Activated CD4-positive, alpha-beta memory T cell treated with anti-CD3 and anti-CD28 coated beads for 36 hours (primary cell): ENCODE results near the gene CNOT1. TPM values are rescaled to one million over a fixed set of nuclear protein-coding genes. Genes with fewer than 3 reads are reported as not detected.
"Not testable (repeated sequence)": the region's sequence is repeated elsewhere in the genome, so short reads cannot be mapped to it uniquely, and the experiment has no call there.

Experiments
- CTCF ChIA-PET: fragments of 350-600 bp; sonication (Branson Sonifier 250); formaldehyde crosslinking; loops from one replicate; lab custom pipeline; 2021; ENCODE audit warnings: antibody characterized with exemption, inconsistent platforms; lab: Charles Lee
- POLR2A ChIA-PET: fragments of 350-600 bp; sonication (Branson Sonifier 250); formaldehyde crosslinking; loops from one replicate; lab custom pipeline; 2021; ENCODE audit warnings: antibody characterized with exemption; lab: Charles Lee
- DNase-seq: peaks from one replicate; pipeline ENCODE4 v3.0.0-alpha.2; 2020
- H3K27ac Mint-ChIP-seq: one replicate; pipeline ENCODE4 v1.8.0; 2021; ENCODE audit warnings: mixed read lengths
- H3K27me3 Mint-ChIP-seq: one replicate; pipeline ENCODE4 v1.8.0; 2021; ENCODE audit warnings: mixed read lengths
- H3K36me3 Mint-ChIP-seq: one replicate; pipeline ENCODE4 v1.8.0; 2021; ENCODE audit warnings: mixed read lengths
- H3K4me1 Mint-ChIP-seq: one replicate; pipeline ENCODE4 v1.8.0; 2021; ENCODE audit warnings: low read depth, mixed read lengths
- H3K4me3 Mint-ChIP-seq: one replicate; pipeline ENCODE4 v1.8.0; 2021; ENCODE audit warnings: mild to moderate bottlenecking, mixed read lengths
- H3K9me3 Mint-ChIP-seq: one replicate; pipeline ENCODE4 v1.8.0; 2021; ENCODE audit warnings: mixed read lengths
- intact Hi-C: fragments of 100-400 bp; cut with micrococcal nuclease; formaldehyde crosslinking; loops from one replicate; pipeline ENCODE4 v1.15.1; 2023
- total RNA-seq, 2 experiments: library from RNA; stranded (reverse); gene quantifications; one replicate each; pipeline ENCODE4 v1.2.3, GENCODE V29; 2021

Gene CNOT1
- 100 to 1,000 TPM; 230 to 242 TPM for total RNA-seq

GRCh38 chr16:58629733-58630640 is at the start of gene CNOT1:
Gene CNOT1, minus strand, starts transcription at chr16:58629826. Its CDS starts 30,489 bp downstream, at chr16:58599337.
- POLR2A ChIA-PET: interaction anchor here (1.2 to 1.4 kb wide), 2 partner anchors 55 to 70 kb away, joined by 3 to 4 read pairs; no protein-coding TSS in a partner anchor
- peak; percentile 99 for DNase-seq
- H3K27ac Mint-ChIP-seq: peak within 1 kb of the TSS; percentile 99
- H3K4me1 Mint-ChIP-seq: peaks cover 22% of the 10 kb centered on the region
- peak within 1 kb of the TSS; percentile 89 for H3K4me3 Mint-ChIP-seq
- peaks cover 15% of the 10 kb centered on the region for H3K36me3 Mint-ChIP-seq
- peaks cover 1% of the 10 kb centered on the region for H3K27me3 Mint-ChIP-seq
- CTCF ChIA-PET: interaction anchor here (0.8 kb wide), 1 partner anchor 31 kb away, joined by 3 read pairs; no protein-coding TSS in a partner anchor
- intact Hi-C loops: loop anchor here (1.0 kb wide), 9 partner anchors 15 to 630 kb away; partner anchors contain the start of genes CFAP20, GINS3, GOT2 and SETD6
- no peaks in the 10 kb centered on the region for H3K9me3 Mint-ChIP-seq

GRCh38 chr16:58678716-58679115 is 49.1 kb upstream of the CNOT1 start:
- intact Hi-C loops: no loop called here
- Mint-ChIP-seq H3K4me1 (peaks cover 6% of the 10 kb centered on the region), H3K27ac (no peak overlapping the region), H3K36me3 (peaks cover 11% of the 10 kb centered on the region), H3K4me3 (no peak overlapping the region), H3K9me3 (no peaks in the 10 kb centered on the region), H3K27me3 (no peaks in the 10 kb centered on the region)
- peak; percentile 27 for DNase-seq
- POLR2A ChIA-PET: no interaction called here
- CTCF ChIA-PET: interaction anchor here (1.0 to 1.6 kb wide), 2 partner anchors 73 to 78 kb away, joined by 3 to 14 read pairs; no protein-coding TSS in a partner anchor

GRCh38 chr16:58678269-58678668 is 48.6 kb upstream of the CNOT1 start:
- no peak overlapping the region for H3K4me3 Mint-ChIP-seq
- POLR2A ChIA-PET: no interaction called here
- intact Hi-C loops: no loop called here
- no peak overlapping the region for H3K27ac Mint-ChIP-seq
- DNase-seq: no peak
- CTCF ChIA-PET: interaction anchor here (1.6 kb wide), 1 partner anchor 78 kb away, joined by 14 read pairs; no protein-coding TSS in a partner anchor
- H3K27me3 Mint-ChIP-seq: no peaks in the 10 kb centered on the region
- peaks cover 2% of the 10 kb centered on the region for H3K4me1 Mint-ChIP-seq
- no peaks in the 10 kb centered on the region for H3K9me3 Mint-ChIP-seq
- peaks cover 11% of the 10 kb centered on the region for H3K36me3 Mint-ChIP-seq

GRCh38 chr16:58670946-58671583 is 41.4 kb upstream of the CNOT1 start:
- Mint-ChIP-seq H3K4me3 (no peak overlapping the region), H3K27me3 (no peaks in the 10 kb centered on the region), H3K4me1 (no peaks in the 10 kb centered on the region), H3K27ac (no peak overlapping the region), H3K9me3 (no peaks in the 10 kb centered on the region), H3K36me3 (peaks cover 14% of the 10 kb centered on the region)
- DNase-seq: no peak
- CTCF ChIA-PET: no interaction called here
- POLR2A ChIA-PET: no interaction called here
- intact Hi-C loops: no loop called here

GRCh38 chr16:58670177-58670576 is 40.6 kb upstream of the CNOT1 start:
- H3K9me3 Mint-ChIP-seq: no peaks in the 10 kb centered on the region
- no peak overlapping the region for H3K4me3 Mint-ChIP-seq
- H3K4me1 Mint-ChIP-seq: no peaks in the 10 kb centered on the region
- H3K36me3 Mint-ChIP-seq: peaks cover 14% of the 10 kb centered on the region
- intact Hi-C loops: no loop called here
- DNase-seq: no peak
- CTCF ChIA-PET: no interaction called here
- POLR2A ChIA-PET: no interaction called here
- no peak overlapping the region for H3K27ac Mint-ChIP-seq
- no peaks in the 10 kb centered on the region for H3K27me3 Mint-ChIP-seq

- Mint-ChIP-seq H3K4me3 (no peak overlapping the region), H3K27ac (no peak overlapping the region), H3K9me3 (no peaks in the 10 kb centered on the region), H3K27me3 (no peaks in the 10 kb centered on the region), H3K36me3 (peaks cover 9% of the 10 kb centered on the region), H3K4me1 (no peaks in the 10 kb centered on the region)
- CTCF ChIA-PET: no interaction called here
- POLR2A ChIA-PET: no interaction called here
- no peak for DNase-seq
- intact Hi-C loops: loop anchor here (10.0 kb wide), 1 partner anchor 330 kb away; no protein-coding TSS in a partner anchor
Measured at GRCh38 chr16:58665200-58665599, 35.6 kb upstream of the CNOT1 start.

GRCh38 chr16:58661199-58661830 is 31.7 kb upstream of the CNOT1 start:
- DNase-seq: peak; percentile 14
- H3K9me3 Mint-ChIP-seq: no peaks in the 10 kb centered on the region
- H3K4me3 Mint-ChIP-seq: no peak overlapping the region
- no peaks in the 10 kb centered on the region for H3K27me3 Mint-ChIP-seq
- intact Hi-C loops: loop anchor here (1.0 to 10.0 kb wide), 2 partner anchors 149 to 327 kb away; no protein-coding TSS in a partner anchor
- ChIA-PET POLR2A (interaction anchor here (0.6 to 1.6 kb wide), 2 partner anchors 23 to 101 kb away, joined by 3 read pairs; partner anchors contain the start of gene SLC38A7), CTCF (interaction anchor here (0.7 to 1.8 kb wide), 7 partner anchors 31 to 325 kb away, joined by 3 to 6 read pairs (median 5); no protein-coding TSS in a partner anchor)
- H3K36me3 Mint-ChIP-seq: no peaks in the 10 kb centered on the region
- no peak overlapping the region for H3K27ac Mint-ChIP-seq
- no peaks in the 10 kb centered on the region for H3K4me1 Mint-ChIP-seq

GRCh38 chr16:58659911-58660310 is 30.3 kb upstream of the CNOT1 start:
- H3K4me3 Mint-ChIP-seq, H3K27ac Mint-ChIP-seq, H3K36me3 Mint-ChIP-seq, H3K9me3 Mint-ChIP-seq, H3K27me3 Mint-ChIP-seq, DNase-seq, POLR2A ChIA-PET, H3K4me1 Mint-ChIP-seq: not testable (repeated sequence)
- CTCF ChIA-PET: interaction anchor here (0.7 kb wide), 1 partner anchor 114 kb away, joined by 4 read pairs; no protein-coding TSS in a partner anchor
- intact Hi-C loops: loop anchor here (10.0 kb wide), 1 partner anchor 325 kb away; no protein-coding TSS in a partner anchor

GRCh38 chr16:58658796-58659211 is 29.2 kb upstream of the CNOT1 start:
- Mint-ChIP-seq H3K9me3 (no peaks in the 10 kb centered on the region), H3K4me3 (no peak overlapping the region), H3K4me1 (no peaks in the 10 kb centered on the region), H3K27me3 (no peaks in the 10 kb centered on the region), H3K27ac (no peak overlapping the region), H3K36me3 (no peaks in the 10 kb centered on the region)
- DNase-seq: no peak
- POLR2A ChIA-PET: interaction anchor here (0.8 kb wide), 1 partner anchor 30 kb away, joined by 3 read pairs; no protein-coding TSS in a partner anchor
- intact Hi-C loops: no loop called here
- CTCF ChIA-PET: interaction anchor here (1.7 to 2.1 kb wide), 2 partner anchors 97 to 146 kb away, joined by 7 to 9 read pairs; no protein-coding TSS in a partner anchor

GRCh38 chr16:58656899-58657298 is 27.3 kb upstream of the CNOT1 start:
- Mint-ChIP-seq H3K4me3 (no peak overlapping the region), H3K9me3 (no peaks in the 10 kb centered on the region), H3K4me1 (no peaks in the 10 kb centered on the region), H3K36me3 (no peaks in the 10 kb centered on the region), H3K27ac (no peak overlapping the region), H3K27me3 (no peaks in the 10 kb centered on the region)
- ChIA-PET POLR2A (no interaction called here), CTCF (interaction anchor here (1.7 to 2.1 kb wide), 2 partner anchors 99 to 144 kb away, joined by 7 to 9 read pairs; no protein-coding TSS in a partner anchor)
- intact Hi-C loops: no loop called here
- DNase-seq: no peak

GRCh38 chr16:58655215-58655596 is 25.6 kb upstream of the CNOT1 start:
- no peaks in the 10 kb centered on the region for H3K4me1 Mint-ChIP-seq

More at GRCh38 chr16:58655215-58655596, 25.6 kb upstream of the CNOT1 start:
- DNase-seq: no peak
- H3K27me3 Mint-ChIP-seq: no peaks in the 10 kb centered on the region
- ChIA-PET POLR2A (no interaction called here), CTCF (no interaction called here)
- no peaks in the 10 kb centered on the region for H3K36me3 Mint-ChIP-seq
- H3K9me3 Mint-ChIP-seq: no peaks in the 10 kb centered on the region
- H3K4me3 Mint-ChIP-seq: no peak overlapping the region
- no peak overlapping the region for H3K27ac Mint-ChIP-seq
- intact Hi-C loops: no loop called here
